GM21723 (cell line): ENCODE results near the gene HK2.
A peak's percentile ranks its signal among the peaks of the same experiment; 100 is the strongest.
"Not testable (repeated sequence)": the region's sequence is repeated elsewhere in the genome, so short reads cannot be mapped to it uniquely, and the experiment has no call there.

ENCODE experiments used
- ATAC-seq: cut with Tn5 transposase; IDR thresholded peaks from one replicate; pipeline ENCODE4 v1.9.1; 2021; ENCODE audit warnings: mild to moderate bottlenecking, moderate library complexity; ENCODE audit not compliant: unreplicated experiment

HK2 gene

GRCh38 chr2:74834792-74835755 is 1.1 kb downstream of the HK2 start:
- ATAC-seq: peak; percentile 59

- ATAC-seq: no peak
Observed at GRCh38 chr2:74835831-74836674, 2.1 kb downstream of the HK2 start.

GRCh38 chr2:74836675-74837401 is 2.9 kb downstream of the HK2 start:
- no peak for ATAC-seq

- ATAC-seq: no peak
Observed at GRCh38 chr2:74841641-74842040, 7.7 kb downstream of the HK2 start.

GRCh38 chr2:74843433-74843832 is 9.5 kb downstream of the HK2 start:
- ATAC-seq: no peak

- ATAC-seq: peak; percentile 88
Observed at GRCh38 chr2:74843899-74844298, 10.0 kb downstream of the HK2 start.

- ATAC-seq: no peak
Observed at GRCh38 chr2:74844752-74845151, 10.8 kb downstream of the HK2 start.

- ATAC-seq: no peak
Observed at GRCh38 chr2:74845217-74845751, 11.4 kb downstream of the HK2 start.

- no peak for ATAC-seq
Observed at GRCh38 chr2:74845991-74846390, 12.1 kb downstream of the HK2 start.

- ATAC-seq: no peak
Observed at GRCh38 chr2:74846481-74846880, 12.6 kb downstream of the HK2 start.

- no peak for ATAC-seq
Observed at GRCh38 chr2:74847070-74847858, 13.3 kb downstream of the HK2 start.

- peak; percentile 89 for ATAC-seq
Observed at GRCh38 chr2:74849228-74849892, 15.4 kb downstream of the HK2 start.

GRCh38 chr2:74850496-74851190 is 16.7 kb downstream of the HK2 start:
- ATAC-seq: no peak

GRCh38 chr2:74851191-74851566 is 17.3 kb downstream of the HK2 start:
- ATAC-seq: no peak

- not testable (repeated sequence) for ATAC-seq
Observed at GRCh38 chr2:74853360-74853759, 19.4 kb downstream of the HK2 start.

GRCh38 chr2:74854401-74854800 is 20.5 kb downstream of the HK2 start:
- ATAC-seq: no peak

- not testable (repeated sequence) for ATAC-seq
Observed at GRCh38 chr2:74855114-74855707, 21.3 kb downstream of the HK2 start.

- no peak for ATAC-seq
Observed at GRCh38 chr2:74856004-74856578, 22.2 kb downstream of the HK2 start.
